Ovary (tissue), 9 donors: ENCODE results near the gene RUSF1. TPM values are rescaled to one million over a fixed set of nuclear protein-coding genes. Genes with fewer than 3 reads are reported as not detected.
"Not testable (repeated sequence)": the region's sequence is repeated elsewhere in the genome, so short reads cannot be mapped to it uniquely, and the experiment has no call there.

Experiments
- DNase-seq, 5 donors: peaks; one replicate each; pipeline ENCODE4 v3.0.0-alpha.2; 2019 to 2020
- H3K27ac ChIP-seq, 2 donors: fragments of 200-600 bp; one replicate each; pipeline versions ENCODE4 v1.5.1 to v1.8.0; 2019 to 2022
- H3K27me3 ChIP-seq: fragments of 200-600 bp; one replicate; pipeline ENCODE4 v1.8.0; 2022
- H3K36me3 ChIP-seq: fragments of 200-600 bp; sonication (generic); one replicate; pipeline ENCODE4 v1.5.1; 2019
- H3K4me1 ChIP-seq: one replicate; pipeline ENCODE4 v1.8.1; 2013; ENCODE audit warnings: mild to moderate bottlenecking, moderate library complexity; ENCODE audit not compliant: insufficient read depth
- H3K4me3 ChIP-seq: fragments of 200-600 bp; sonication (generic); one replicate; pipeline ENCODE4 v1.5.1; 2017
- H3K9me3 ChIP-seq, 2 donors: fragments of 200-600 bp in 1 of 2; sonication (generic) in 1 of 2; one replicate each; pipeline versions ENCODE4 v1.5.1 to v1.8.1; 2013 to 2019; ENCODE audit warnings: mild to moderate bottlenecking in 1 of 2, moderate library complexity in 1 of 2
- CTCF ChIP-seq, 3 donors: fragments of 450-650 bp in 2 of 3; fragments of 200-600 bp in 1 of 3; IDR thresholded peaks; one replicate each; pipeline versions ENCODE4 v1.5.1 to v1.8.0; 2016 to 2022; ENCODE audit warnings: antibody characterized with exemption in 3 of 3, mild to moderate bottlenecking in 1 of 3
- EP300 ChIP-seq: sonication (generic); formaldehyde crosslinking; IDR thresholded peaks from one replicate; pipeline ENCODE4 v1.6.1; 2017; ENCODE audit warnings: antibody characterized with exemption
- POLR2A ChIP-seq: fragments of 450-650 bp; IDR thresholded peaks from one replicate; pipeline ENCODE4 v1.6.1; 2017; ENCODE audit warnings: antibody characterized with exemption, mild to moderate bottlenecking, moderate library complexity
- WGBS, 3 donors: extraction: QIAGEN DNeasy Blood & Tissue Kit in 1 of 3; methylation state at CpG; one replicate each; pipeline versions ENCODE4 v1.1.5 to v1.1.7; 2013 to 2017; 5-methylcytosine and 5-hydroxymethylcytosine counted together
- intact Hi-C, 4 donors: fragments of 100-400 bp; cut with DNase I; formaldehyde crosslinking; loops; one replicate each; pipeline versions ENCODE4 v1.11.0 to v1.15.1; 2022 to 2023
- polyA plus RNA-seq, 2 donors: library from polyadenylated mRNA; stranded (reverse); fragments of 200-250 nt in 1 of 2; fragments of 350-450 nt in 1 of 2; fragmentation: Illumina TruSeq in 1 of 2; extraction: RNeasy Lipid Tissue Mini Kit (QIAGEN cat#74804) in 1 of 2; gene quantifications; one replicate each; pipeline ENCODE4 v1.2.3, GENCODE V29; 2013 to 2014
- total RNA-seq, 7 donors: library from RNA; depleted of rRNA in 2 of 7; stranded (reverse); fragments of >200 nt in 2 of 7; fragmentation: NEBNext Ultra II Directional in 3 of 7; extraction: Animal tissue kit (Norgen Biotek cat#: 25700) in 3 of 7; gene quantifications; one replicate each; pipeline versions ENCODE4 v1.1.0 to v1.2.4, GENCODE V29; 2016 to 2023
- donor health status: DM: no; HTN: no; CAD: no; lungs with moderate emphysema.
- donor health status: DM: no; HTN: no; CAD: no.
- donor health status: Bipolar disorder and iron deficiency.
- donor health status: DM: yes; HTN: yes; CAD: no.
- donor health status: DM: no; HTN: no; CAD: no.
- donor health status: DM: yes; HTN: yes; CAD: no.

RUSF1 gene
- total and polyA plus RNA-seq, 9 donors = 39.8 to 98.4 (median 91.2) TPM

DNA sequence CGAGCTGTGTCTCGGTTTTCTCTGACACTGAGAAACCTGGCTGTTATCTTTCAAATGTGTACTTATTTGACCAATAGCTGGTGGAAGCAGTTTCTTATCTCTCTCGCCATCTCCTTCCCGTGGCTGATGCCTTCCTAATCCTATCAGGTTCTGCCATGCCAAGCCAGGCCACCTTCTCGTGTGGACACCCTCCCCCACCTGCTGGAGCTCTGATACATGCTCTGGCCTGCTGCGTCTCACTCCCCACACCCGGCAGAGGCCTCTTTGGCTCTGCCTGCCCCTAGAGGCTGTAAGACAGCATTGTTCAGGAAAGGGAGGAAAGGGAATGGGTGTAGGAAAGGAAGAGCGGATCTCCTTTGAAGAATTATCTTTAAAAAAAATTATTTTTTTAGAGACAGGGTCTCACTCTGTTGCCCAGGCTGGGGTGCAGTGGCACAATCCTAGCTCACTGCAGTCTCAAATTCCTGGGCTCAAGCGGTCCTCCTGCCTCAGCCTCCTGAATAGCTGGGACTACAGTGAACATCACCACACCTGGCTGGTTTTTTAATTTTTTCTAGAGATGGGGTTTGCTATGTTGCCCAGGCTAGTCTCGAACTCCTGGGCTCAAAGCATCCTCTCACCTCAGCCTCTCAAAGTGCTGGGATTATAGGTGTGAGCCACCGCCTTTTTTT, 56.4 kb downstream of the RUSF1 start:
- intact Hi-C loops = loop anchor here in 1 of 4 donors (10.0 kb wide), 1 partner anchor 423 kb away; the partner anchor contains the start of gene ZNF267
- no peaks in the 10 kb centered on the region for H3K9me3 ChIP-seq
- H3K4me3 ChIP-seq = no peak overlapping the region
- no peaks in the 10 kb centered on the region for H3K27me3 ChIP-seq
- DNase-seq = peak; percentile 53 to 69 (median 61)
- peaks cover 22% of the 10 kb centered on the region for H3K4me1 ChIP-seq
- WGBS, 3 donors = 41 to 50% (median 45%) methylated on average over 11 of the region's 11 CpGs
- peak overlapping the region in 1 of 2 donors; percentile 49 for H3K27ac ChIP-seq
- TF ChIP-seq POLR2A (no peak), EP300 (no peak), CTCF (IDR thresholded peaks at IDR 0.05) (peak; percentile 15 to 50 (median 36))
- no peaks in the 10 kb centered on the region for H3K36me3 ChIP-seq

GRCh38 chr16:31451201-31451600, 57.0 kb downstream of the RUSF1 start:
- TF ChIP-seq CTCF (IDR thresholded peaks at IDR 0.05) = no peak
- no peak for TF ChIP-seq POLR2A
- no peak for TF ChIP-seq EP300
- H3K4me1 ChIP-seq = peaks cover 20% of the 10 kb centered on the region
- no peaks in the 10 kb centered on the region for H3K9me3 ChIP-seq
- peak overlapping the region in 1 of 2 donors; percentile 29 for H3K27ac ChIP-seq
- DNase-seq = peak in 1 of 5 donors; percentile 24
- H3K4me3 ChIP-seq = no peak overlapping the region
- intact Hi-C loops = loop anchor here in 1 of 4 donors (10.0 kb wide), 1 partner anchor 424 kb away; the partner anchor contains the start of gene ZNF267
- H3K27me3 ChIP-seq = no peaks in the 10 kb centered on the region
- no peaks in the 10 kb centered on the region for H3K36me3 ChIP-seq
- 81 to 90% (median 86%) methylated on average over 5 of the region's 5 CpGs for WGBS, 3 donors

GRCh38 chr16:31445931-31446330, 62.3 kb downstream of the RUSF1 start:
- H3K4me3 ChIP-seq, H3K27me3 ChIP-seq, H3K27ac ChIP-seq, H3K4me1 ChIP-seq, H3K9me3 ChIP-seq, H3K36me3 ChIP-seq, DNase-seq: not testable (repeated sequence)
- intact Hi-C loops = loop anchor here in 1 of 4 donors (10.0 kb wide), 1 partner anchor 461 kb away; the partner anchor contains the start of gene HSD3B7
- WGBS, 3 donors = 74 to 76% (median 75%) methylated on average over 6 of the region's 6 CpGs

GRCh38 chr16:31441956-31442355, 66.2 kb downstream of the RUSF1 start:
- Histone ChIP-seq H3K27me3 (no peaks in the 10 kb centered on the region), H3K36me3 (no peaks in the 10 kb centered on the region), H3K9me3 (no peaks in the 10 kb centered on the region), H3K4me1 (no peaks in the 10 kb centered on the region), H3K27ac (no peak overlapping the region), H3K4me3 (peak overlapping the region; percentile 63)
- intact Hi-C loops = loop anchor here (5.0 to 10.0 kb wide), 3 partner anchors 260 to 457 kb away; partner anchors contain the start of genes HSD3B7 (in 4 of the 4) and FUS (in 1 of the 4)
- TF ChIP-seq EP300 (no peak), POLR2A (no peak), CTCF (IDR thresholded peaks at IDR 0.05) (no peak)
- 15 to 40% (median 26%) methylated on average over 34 of the region's 34 CpGs for WGBS, 3 donors
- peak in 4 of 5 donors; percentile 27 to 64 (median 53) for DNase-seq
